HepG2 (cell line): ENCODE data around the gene ZNRF3. TPM values are rescaled to one million over a fixed set of nuclear protein-coding genes. Genes with fewer than 3 reads are reported as not detected.

Experiments used
- ADNP ChIP-seq: sonication (generic); formaldehyde crosslinking; IDR thresholded peaks from 2 replicates; pipeline ENCODE4 v1.4.0; 2020; ENCODE audit warnings: missing genetic modification reagents
- CENPT ChIP-seq: sonication (generic); formaldehyde crosslinking; IDR thresholded peaks from 2 replicates; pipeline ENCODE4 v1.8.0; 2022; ENCODE audit warnings: low read depth, mild to moderate bottlenecking, moderate library complexity, missing genetic modification reagents
- DNMT1 ChIP-seq: sonication (generic); formaldehyde crosslinking; IDR thresholded peaks from 2 replicates; pipeline ENCODE4 v1.5.1; 2020; ENCODE audit warnings: mild to moderate bottlenecking, missing genetic modification reagents
- DNMT3B ChIP-seq: conservative IDR thresholded peaks from 2 replicates; pipeline ENCODE4 v1.6.1; 2016; ENCODE audit warnings: missing biosample characterization, control low read depth
- FOXJ3 ChIP-seq: sonication (generic); formaldehyde crosslinking; IDR thresholded peaks from 2 replicates; pipeline ENCODE4 v1.4.0; 2020; ENCODE audit warnings: missing genetic modification reagents, mild to moderate bottlenecking, borderline replicate concordance
- POGZ ChIP-seq: sonication (generic); formaldehyde crosslinking; IDR thresholded peaks from 2 replicates; pipeline ENCODE4 v1.4.0; 2020; ENCODE audit warnings: mild to moderate bottlenecking, missing genetic modification reagents
- RAD51 ChIP-seq: fragments of 450-650 bp; IDR thresholded peaks from 2 replicates; pipeline ENCODE4 v1.6.1; 2016; ENCODE audit warnings: borderline replicate concordance
- SMAD1 ChIP-seq: sonication (generic); formaldehyde crosslinking; IDR thresholded peaks from 2 replicates; pipeline ENCODE4 v1.4.0; 2020; ENCODE audit warnings: missing genetic modification reagents, low read depth, mild to moderate bottlenecking, borderline replicate concordance
- SOX13 ChIP-seq, 3 experiments: fragments of 450-650 bp in 1 of 3; sonication (generic) in 1 of 3; formaldehyde crosslinking in 1 of 3; IDR thresholded peaks in 2 of 3; conservative IDR thresholded peaks in 1 of 3; 2 replicates each; pipeline versions ENCODE4 v1.5.0 to v1.6.1; 2016 to 2020; ENCODE audit warnings: antibody characterized with exemption in 1 of 3, mild to moderate bottlenecking in 1 of 3, missing compliant biosample characterization in 1 of 3, missing genetic modification reagents in 1 of 3, moderate library complexity in 1 of 3
- SP5 ChIP-seq: IDR thresholded peaks from 2 replicates; pipeline ENCODE4 v1.6.1; 2016; ENCODE audit warnings: low read depth, borderline replicate concordance
- SRF ChIP-seq: IDR thresholded peaks from 2 replicates; pipeline ENCODE4 v1.6.1; 2011; ENCODE audit warnings: mild to moderate bottlenecking, low read depth, low read length, moderate library complexity
- polyA plus RNA-seq, 8 experiments: library from polyadenylated mRNA; depleted of rRNA in 3 of 8; stranded (reverse) in 7 of 8; unstranded in 1 of 8; fragments of >200 nt; fragmentation: Illumina TruSeq in 4 of 8; extraction: Trizol in 4 of 8; gene quantifications; 2 replicates each; pipeline versions ENCODE4 v1.2.1 to v1.2.3, GENCODE V29; 2011 to 2016; ENCODE audit warnings: low read depth in 4 of 8, missing spikeins in 1 of 8, mixed read lengths in 1 of 8; ENCODE audit not compliant: insufficient read depth in 1 of 8
- total RNA-seq, 5 experiments: library from RNA; depleted of rRNA; stranded (reverse); fragments of >200 nt; fragmentation: Illumina TruSeq; extraction: Trizol; gene quantifications; 2 replicates each; pipeline ENCODE4 v1.2.3, GENCODE V29; 2016; ENCODE audit warnings: low read depth in 1 of 5
- TF ChIP-seq, protein P1 (sequence below): sonication (generic); formaldehyde crosslinking; IDR thresholded peaks from 2 replicates; pipeline ENCODE4 v1.4.0; 2020; ENCODE audit warnings: missing genetic modification reagents, borderline replicate concordance
- TF ChIP-seq, protein P2 (sequence below): sonication (generic); formaldehyde crosslinking; IDR thresholded peaks from 2 replicates; pipeline ENCODE4 v1.4.0; 2020; ENCODE audit warnings: missing genetic modification reagents

ZNRF3 gene
- total and polyA plus RNA-seq, 2 of the 13 experiments (the other 11 are each of a cell fraction or from before 2014, with no cell fraction given): 20.3 to 36.7 TPM

DNA sequence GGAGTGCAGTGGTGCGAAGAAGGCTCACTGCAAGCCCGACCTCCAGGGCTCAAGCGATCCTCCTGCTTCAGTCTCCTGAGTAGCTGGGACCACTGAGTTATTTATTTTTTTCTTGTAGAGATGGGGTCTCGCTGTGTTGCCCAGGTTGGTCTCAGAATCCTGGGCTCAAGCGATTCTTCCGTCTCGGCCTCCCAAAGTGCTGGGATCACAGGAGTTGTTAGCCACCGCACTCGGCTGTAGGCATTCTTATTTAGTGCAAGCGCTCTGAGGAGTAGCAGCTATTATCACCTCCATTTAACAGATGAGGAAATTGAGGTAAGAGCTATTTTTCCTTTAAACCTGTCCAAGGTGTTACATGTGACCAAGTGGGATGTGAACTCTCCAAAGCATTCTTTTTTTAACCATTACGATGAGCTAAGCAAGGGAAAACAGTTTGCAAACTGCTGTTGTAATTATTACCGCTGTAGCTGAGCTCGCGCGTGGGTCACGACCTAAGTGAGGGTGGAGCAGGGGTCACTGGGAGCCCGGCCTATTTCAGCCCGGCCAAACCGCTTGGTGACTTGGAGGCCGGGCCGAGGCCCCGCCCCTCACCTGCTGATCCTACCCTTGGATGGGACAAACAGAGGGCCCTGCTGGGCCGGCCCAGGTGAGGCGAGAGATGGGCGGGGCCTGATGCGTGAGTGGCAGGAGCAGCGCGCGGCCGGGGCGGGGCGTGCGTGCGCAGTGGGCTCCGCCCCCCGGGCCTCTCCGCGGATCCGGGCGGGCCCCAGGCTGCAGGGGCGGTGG is 189.0 kb downstream of the ZNRF3 start (continued):
- TF ChIP-seq, protein P1, sequence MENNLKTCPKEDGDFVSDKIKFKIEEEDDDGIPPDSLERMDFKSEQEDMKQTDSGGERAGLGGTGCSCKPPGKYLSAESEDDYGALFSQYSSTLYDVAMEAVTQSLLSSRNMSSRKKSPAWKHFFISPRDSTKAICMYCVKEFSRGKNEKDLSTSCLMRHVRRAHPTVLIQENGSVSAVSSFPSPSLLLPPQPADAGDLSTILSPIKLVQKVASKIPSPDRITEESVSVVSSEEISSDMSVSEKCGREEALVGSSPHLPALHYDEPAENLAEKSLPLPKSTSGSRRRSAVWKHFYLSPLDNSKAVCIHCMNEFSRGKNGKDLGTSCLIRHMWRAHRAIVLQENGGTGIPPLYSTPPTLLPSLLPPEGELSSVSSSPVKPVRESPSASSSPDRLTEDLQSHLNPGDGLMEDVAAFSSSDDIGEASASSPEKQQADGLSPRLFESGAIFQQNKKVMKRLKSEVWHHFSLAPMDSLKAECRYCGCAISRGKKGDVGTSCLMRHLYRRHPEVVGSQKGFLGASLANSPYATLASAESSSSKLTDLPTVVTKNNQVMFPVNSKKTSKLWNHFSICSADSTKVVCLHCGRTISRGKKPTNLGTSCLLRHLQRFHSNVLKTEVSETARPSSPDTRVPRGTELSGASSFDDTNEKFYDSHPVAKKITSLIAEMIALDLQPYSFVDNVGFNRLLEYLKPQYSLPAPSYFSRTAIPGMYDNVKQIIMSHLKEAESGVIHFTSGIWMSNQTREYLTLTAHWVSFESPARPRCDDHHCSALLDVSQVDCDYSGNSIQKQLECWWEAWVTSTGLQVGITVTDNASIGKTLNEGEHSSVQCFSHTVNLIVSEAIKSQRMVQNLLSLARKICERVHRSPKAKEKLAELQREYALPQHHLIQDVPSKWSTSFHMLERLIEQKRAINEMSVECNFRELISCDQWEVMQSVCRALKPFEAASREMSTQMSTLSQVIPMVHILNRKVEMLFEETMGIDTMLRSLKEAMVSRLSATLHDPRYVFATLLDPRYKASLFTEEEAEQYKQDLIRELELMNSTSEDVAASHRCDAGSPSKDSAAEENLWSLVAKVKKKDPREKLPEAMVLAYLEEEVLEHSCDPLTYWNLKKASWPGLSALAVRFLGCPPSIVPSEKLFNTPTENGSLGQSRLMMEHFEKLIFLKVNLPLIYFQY: peak; percentile 34; the same call in 1 of the 2 replicates
- TF ChIP-seq SP5 (CRISPR knock-in tag) (peak; percentile 48; the same call in 1 of the 2 replicates), DNMT1 (no peak), SOX13 (IDR thresholded peaks at IDR 0.05) (no peak), SOX13 (CRISPR knock-in tag; conservative IDR thresholded peaks at IDR 0.05 in 1 of 2, IDR thresholded peaks at IDR 0.05 in 1 of 2) (peak in 1 of 2 experiments; percentile 6; a peak in 1 of 4 replicates), POGZ (CRISPR knock-in tag) (no peak), SMAD1 (CRISPR knock-in tag) (no peak), CENPT (no peak), RAD51 (no peak), SRF (no peak), FOXJ3 (no peak), ADNP (CRISPR knock-in tag) (no peak), DNMT3B (CRISPR knock-in tag) (no peak)
- TF ChIP-seq, protein P2, sequence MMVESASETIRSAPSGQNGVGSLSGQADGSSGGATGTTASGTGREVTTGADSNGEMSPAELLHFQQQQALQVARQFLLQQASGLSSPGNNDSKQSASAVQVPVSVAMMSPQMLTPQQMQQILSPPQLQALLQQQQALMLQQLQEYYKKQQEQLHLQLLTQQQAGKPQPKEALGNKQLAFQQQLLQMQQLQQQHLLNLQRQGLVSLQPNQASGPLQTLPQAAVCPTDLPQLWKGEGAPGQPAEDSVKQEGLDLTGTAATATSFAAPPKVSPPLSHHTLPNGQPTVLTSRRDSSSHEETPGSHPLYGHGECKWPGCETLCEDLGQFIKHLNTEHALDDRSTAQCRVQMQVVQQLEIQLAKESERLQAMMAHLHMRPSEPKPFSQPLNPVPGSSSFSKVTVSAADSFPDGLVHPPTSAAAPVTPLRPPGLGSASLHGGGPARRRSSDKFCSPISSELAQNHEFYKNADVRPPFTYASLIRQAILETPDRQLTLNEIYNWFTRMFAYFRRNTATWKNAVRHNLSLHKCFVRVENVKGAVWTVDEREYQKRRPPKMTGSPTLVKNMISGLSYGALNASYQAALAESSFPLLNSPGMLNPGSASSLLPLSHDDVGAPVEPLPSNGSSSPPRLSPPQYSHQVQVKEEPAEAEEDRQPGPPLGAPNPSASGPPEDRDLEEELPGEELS (CRISPR knock-in tag): peak; percentile 24; the same call in 1 of the 2 replicates
